ENCODE measurements around the gene IP6K1.
"Not testable (repeated sequence)": the region's sequence is repeated elsewhere in the genome, so short reads cannot be mapped to it uniquely, and the experiment has no call there.

IP6K1 gene

DNA sequence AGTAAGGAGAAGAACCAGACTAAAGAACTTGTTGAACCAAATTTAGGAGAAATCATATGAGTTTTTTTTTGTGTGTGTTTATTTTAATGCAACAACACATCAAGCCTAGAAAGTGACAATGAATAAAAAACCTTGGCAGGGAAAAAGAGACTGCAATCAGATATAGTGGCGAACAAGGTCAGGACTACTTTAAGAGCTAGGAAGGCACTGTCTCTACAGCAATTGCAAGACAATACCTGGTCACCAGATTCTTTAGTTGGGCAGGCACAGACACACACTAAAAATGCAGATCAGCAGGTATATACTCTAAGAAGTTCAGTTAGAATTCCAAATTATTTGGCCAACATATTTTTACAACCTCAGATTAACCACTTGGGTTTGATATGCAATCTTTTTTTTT, 31.8 kb downstream of the IP6K1 start:
- no peak overlapping the region for H3K9ac ChIP-seq (ENCODE audit: low read length)
- no peak overlapping the region for H3K23ac ChIP-seq (ENCODE audit: low read length in 2 of 2)
- no peak for DNase-seq
- H2BK5ac ChIP-seq (ENCODE audit: low read depth, low read length, poor library complexity, severe bottlenecking), result no peak overlapping the region
- H2AK5ac ChIP-seq (ENCODE audit: low read length, severe bottlenecking), result no peak overlapping the region
- peaks cover 0 to 5% of the 10 kb centered on the region in 2 experiments for H3K36me3 ChIP-seq (ENCODE audit: control insufficient read depth in 1 of 2, insufficient read depth in 2 of 2, low read depth in 1 of 2, low read length in 2 of 2)
- H4K91ac ChIP-seq (ENCODE audit: low read length), result no peak overlapping the region
- H2BK15ac ChIP-seq (ENCODE audit: low read depth, poor library complexity, severe bottlenecking), result no peak overlapping the region
- H3K4me3 ChIP-seq (ENCODE audit: insufficient read depth in 1 of 2, low read depth in 1 of 2, low read length in 2 of 2), result no peak overlapping the region
- no peak overlapping the region for H3K14ac ChIP-seq (ENCODE audit: low read length in 2 of 2)
- peaks cover 3% of the 10 kb centered on the region for H3K4me1 ChIP-seq (ENCODE audit: control insufficient read depth, insufficient read depth, low read depth, low read length)
- H3K27me3 ChIP-seq (ENCODE audit: control insufficient read depth in 1 of 2, insufficient read depth in 1 of 2, low read length in 2 of 2), result no peaks in the 10 kb centered on the region
- no peak overlapping the region for H2BK12ac ChIP-seq (ENCODE audit: low read length in 2 of 2)
- no peak overlapping the region for H3K4me2 ChIP-seq (ENCODE audit: low read length, poor library complexity, severe bottlenecking)
- no peak overlapping the region for H2AFZ ChIP-seq (ENCODE audit: low read depth, low read length)
- H2BK120ac ChIP-seq (ENCODE audit: low read depth, low read length), result no peak overlapping the region
- no peak overlapping the region for H3K18ac ChIP-seq (ENCODE audit: low read depth in 1 of 2, low read length in 2 of 2)
- no peaks in the 10 kb centered on the region for H3K9me3 ChIP-seq (ENCODE audit: control insufficient read depth, low read length)
- H3K27ac ChIP-seq (ENCODE audit: low read length, poor library complexity, severe bottlenecking), result no peak overlapping the region
- 93% methylated on average over 1 of the region's 1 CpG for WGBS
- H4K8ac ChIP-seq (ENCODE audit: low read length), result no peak overlapping the region
- no peak overlapping the region for H3K4ac ChIP-seq (ENCODE audit: low read depth in 1 of 2, low read length in 2 of 2)
- H3K79me1 ChIP-seq (replicated peaks; ENCODE audit: low read length, poor library complexity, severe bottlenecking), result peaks cover 14% of the 10 kb centered on the region

DNA sequence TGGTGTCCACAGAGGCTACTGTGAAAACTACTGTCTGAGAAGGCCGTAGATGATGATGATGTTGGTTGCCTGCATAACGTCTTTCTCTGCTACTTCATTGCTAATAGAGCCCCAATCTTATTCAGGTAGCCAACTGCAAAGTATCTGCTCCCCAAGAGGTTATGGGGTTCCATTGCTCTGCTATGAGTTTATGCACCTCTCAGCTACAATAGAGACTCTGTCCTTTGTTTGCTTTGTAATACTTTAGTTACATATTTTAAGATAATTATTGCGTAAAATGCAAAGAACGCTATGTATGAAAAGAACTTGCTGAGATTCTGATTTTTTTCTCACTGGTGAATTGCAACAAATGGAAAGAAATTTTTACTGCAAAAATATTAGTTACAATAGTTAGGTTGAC, 34.8 kb downstream of the IP6K1 start:
- no peak overlapping the region for H3K27ac ChIP-seq (ENCODE audit: low read length, poor library complexity, severe bottlenecking)
- no peak overlapping the region for H4K91ac ChIP-seq (ENCODE audit: low read length)
- H3K9ac ChIP-seq (ENCODE audit: low read length), result no peak overlapping the region
- H3K18ac ChIP-seq (ENCODE audit: low read depth in 1 of 2, low read length in 2 of 2), result no peak overlapping the region
- H3K4me3 ChIP-seq (ENCODE audit: insufficient read depth in 1 of 2, low read depth in 1 of 2, low read length in 2 of 2), result no peak overlapping the region
- no peak overlapping the region for H2BK15ac ChIP-seq (ENCODE audit: low read depth, poor library complexity, severe bottlenecking)
- H3K36me3 ChIP-seq (ENCODE audit: control insufficient read depth in 1 of 2, insufficient read depth in 2 of 2, low read depth in 1 of 2, low read length in 2 of 2), result peaks cover 0 to 19% of the 10 kb centered on the region in 2 experiments
- no peak overlapping the region for H3K14ac ChIP-seq (ENCODE audit: low read length in 2 of 2)
- no peaks in the 10 kb centered on the region for H3K27me3 ChIP-seq (ENCODE audit: control insufficient read depth in 1 of 2, insufficient read depth in 1 of 2, low read length in 2 of 2)
- H4K8ac ChIP-seq (ENCODE audit: low read length), result no peak overlapping the region
- no peaks in the 10 kb centered on the region for H3K9me3 ChIP-seq (ENCODE audit: control insufficient read depth, low read length)
- peaks cover 16% of the 10 kb centered on the region for H3K79me1 ChIP-seq (replicated peaks; ENCODE audit: low read length, poor library complexity, severe bottlenecking)
- no peak overlapping the region for H2BK12ac ChIP-seq (ENCODE audit: low read length in 2 of 2)
- H2AFZ ChIP-seq (ENCODE audit: low read depth, low read length), result no peak overlapping the region
- no peak overlapping the region for H2AK5ac ChIP-seq (ENCODE audit: low read length, severe bottlenecking)
- peaks cover 13% of the 10 kb centered on the region for H3K4me1 ChIP-seq (ENCODE audit: control insufficient read depth, insufficient read depth, low read depth, low read length)
- no peak overlapping the region for H2BK5ac ChIP-seq (ENCODE audit: low read depth, low read length, poor library complexity, severe bottlenecking)
- no peak overlapping the region for H3K4me2 ChIP-seq (ENCODE audit: low read length, poor library complexity, severe bottlenecking)
- no peak overlapping the region for H3K23ac ChIP-seq (ENCODE audit: low read length in 2 of 2)
- 100% methylated on average over 3 of the region's 4 CpGs for WGBS
- no peak overlapping the region for H2BK120ac ChIP-seq (ENCODE audit: low read depth, low read length)
- H3K4ac ChIP-seq (ENCODE audit: low read depth in 1 of 2, low read length in 2 of 2), result no peak overlapping the region
- DNase-seq, result no peak

DNA sequence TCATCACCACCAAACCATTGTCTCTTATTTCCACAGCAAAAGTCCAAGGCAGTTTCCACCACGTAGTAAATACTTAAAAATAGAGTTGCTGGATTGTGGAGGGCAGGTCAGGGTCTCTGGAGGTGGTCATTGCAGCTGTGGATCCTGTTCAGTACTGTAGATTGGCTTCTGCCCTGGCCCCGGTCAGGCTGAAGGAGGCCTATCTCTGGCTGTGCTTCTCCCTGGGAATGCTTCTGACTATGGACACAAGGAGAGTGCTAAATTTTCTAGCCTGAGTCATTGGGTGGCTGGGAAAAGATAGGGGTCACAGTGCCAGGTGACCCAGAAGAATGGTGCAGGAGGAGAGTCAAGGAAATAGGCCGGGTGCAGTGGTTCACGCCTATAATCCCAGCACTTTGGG, 36.3 kb downstream of the IP6K1 start:
- no peak overlapping the region for H2AFZ ChIP-seq (ENCODE audit: low read depth, low read length)
- WGBS, result 100% methylated on average over 4 of the region's 4 CpGs
- DNase-seq, result peak; percentile 18
- no peak overlapping the region for H2BK5ac ChIP-seq (ENCODE audit: low read depth, low read length, poor library complexity, severe bottlenecking)
- H4K8ac ChIP-seq (ENCODE audit: low read length), result no peak overlapping the region
- no peak overlapping the region for H3K4me2 ChIP-seq (ENCODE audit: low read length, poor library complexity, severe bottlenecking)
- H3K14ac ChIP-seq (ENCODE audit: low read length in 2 of 2), result no peak overlapping the region
- H3K27me3 ChIP-seq (ENCODE audit: control insufficient read depth in 1 of 2, insufficient read depth in 1 of 2, low read length in 2 of 2), result no peaks in the 10 kb centered on the region
- H3K36me3 ChIP-seq (ENCODE audit: control insufficient read depth in 1 of 2, insufficient read depth in 2 of 2, low read depth in 1 of 2, low read length in 2 of 2), result peaks cover 0 to 23% of the 10 kb centered on the region in 2 experiments
- no peaks in the 10 kb centered on the region for H3K9me3 ChIP-seq (ENCODE audit: control insufficient read depth, low read length)
- no peak overlapping the region for H3K18ac ChIP-seq (ENCODE audit: low read depth in 1 of 2, low read length in 2 of 2)
- H2BK120ac ChIP-seq (ENCODE audit: low read depth, low read length), result no peak overlapping the region
- no peak overlapping the region for H2BK15ac ChIP-seq (ENCODE audit: low read depth, poor library complexity, severe bottlenecking)
- H3K79me1 ChIP-seq (replicated peaks; ENCODE audit: low read length, poor library complexity, severe bottlenecking), result peaks cover 18% of the 10 kb centered on the region
- no peak overlapping the region for H4K91ac ChIP-seq (ENCODE audit: low read length)
- peak overlapping the region; percentile 31 for H2AK5ac ChIP-seq (ENCODE audit: low read length, severe bottlenecking)
- no peak overlapping the region for H3K4me3 ChIP-seq (ENCODE audit: insufficient read depth in 1 of 2, low read depth in 1 of 2, low read length in 2 of 2)
- no peak overlapping the region for H3K4ac ChIP-seq (ENCODE audit: low read depth in 1 of 2, low read length in 2 of 2)
- peak overlapping the region; percentile 44 for H3K27ac ChIP-seq (ENCODE audit: low read length, poor library complexity, severe bottlenecking)
- no peak overlapping the region for H3K9ac ChIP-seq (ENCODE audit: low read length)
- no peak overlapping the region for H3K23ac ChIP-seq (ENCODE audit: low read length in 2 of 2)
- H3K4me1 ChIP-seq (ENCODE audit: control insufficient read depth, insufficient read depth, low read depth, low read length), result peaks cover 13% of the 10 kb centered on the region
- no peak overlapping the region for H2BK12ac ChIP-seq (ENCODE audit: low read length in 2 of 2)

DNA sequence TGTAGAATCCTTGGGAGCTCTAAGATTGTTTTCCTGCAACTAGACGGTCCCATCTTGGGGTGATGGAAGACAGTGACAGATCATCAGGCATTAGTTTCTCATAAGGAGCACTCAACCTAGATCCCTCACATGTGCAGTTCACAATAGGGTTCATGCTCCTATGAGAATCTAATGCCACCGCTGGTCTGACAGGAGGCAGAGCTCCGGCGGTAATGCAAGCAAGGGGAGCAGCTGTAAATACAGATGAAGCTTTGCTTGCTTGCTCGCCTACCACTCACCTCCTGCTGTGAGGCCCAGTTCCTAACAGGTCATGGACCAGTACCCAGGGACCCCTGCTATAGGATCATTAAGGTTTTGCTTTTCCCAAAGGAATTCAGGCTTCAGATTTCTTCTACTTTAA, 37.5 kb downstream of the IP6K1 start:
- H3K4me1 ChIP-seq (ENCODE audit: control insufficient read depth, insufficient read depth, low read depth, low read length), result peaks cover 13% of the 10 kb centered on the region
- not testable (repeated sequence) for H2BK120ac ChIP-seq (ENCODE audit: low read depth, low read length); H3K9ac ChIP-seq (ENCODE audit: low read length); H3K27me3 ChIP-seq (ENCODE audit: control insufficient read depth in 1 of 2, insufficient read depth in 1 of 2, low read length in 2 of 2); H3K23ac ChIP-seq (ENCODE audit: low read length in 2 of 2); H2AFZ ChIP-seq (ENCODE audit: low read depth, low read length); H4K91ac ChIP-seq (ENCODE audit: low read length); H2BK12ac ChIP-seq (ENCODE audit: low read length in 2 of 2); DNase-seq; H3K4ac ChIP-seq (ENCODE audit: low read depth in 1 of 2, low read length in 2 of 2); H2BK15ac ChIP-seq (ENCODE audit: low read depth, poor library complexity, severe bottlenecking); H3K9me3 ChIP-seq (ENCODE audit: control insufficient read depth, low read length); H3K4me3 ChIP-seq (ENCODE audit: insufficient read depth in 1 of 2, low read depth in 1 of 2, low read length in 2 of 2); H4K8ac ChIP-seq (ENCODE audit: low read length); H3K14ac ChIP-seq (ENCODE audit: low read length in 2 of 2); H2AK5ac ChIP-seq (ENCODE audit: low read length, severe bottlenecking); H3K18ac ChIP-seq (ENCODE audit: low read depth in 1 of 2, low read length in 2 of 2); H2BK5ac ChIP-seq (ENCODE audit: low read depth, low read length, poor library complexity, severe bottlenecking)
- H3K36me3 ChIP-seq (ENCODE audit: control insufficient read depth in 1 of 2, insufficient read depth in 2 of 2, low read depth in 1 of 2, low read length in 2 of 2), result peaks cover 0 to 31% of the 10 kb centered on the region in 2 experiments
- WGBS, result 93% methylated on average over 5 of the region's 5 CpGs
- peak overlapping the region; percentile 51 for H3K27ac ChIP-seq (ENCODE audit: low read length, poor library complexity, severe bottlenecking)
- H3K4me2 ChIP-seq (ENCODE audit: low read length, poor library complexity, severe bottlenecking), result peak overlapping the region; percentile 23
- peaks cover 16% of the 10 kb centered on the region for H3K79me1 ChIP-seq (replicated peaks; ENCODE audit: low read length, poor library complexity, severe bottlenecking)

Measured in mesenchymal stem cell (in vitro differentiated cells and primary cell).